HG02970 (cell line): Measurements from ENCODE around the gene POU3F4.
A peak's percentile ranks its signal among the peaks of the same experiment; 100 is the strongest.

Source experiments
- ATAC-seq: cut with Tn5 transposase; IDR thresholded peaks from one replicate; pipeline ENCODE4 v1.9.1; 2021; ENCODE audit warnings: mild to moderate bottlenecking, moderate library complexity, moderate number of reproducible peaks; ENCODE audit not compliant: unreplicated experiment, low FRiP score

Gene POU3F4

GRCh38 chrX:83508006-83508405 lies at the start of gene POU3F4:
Gene POU3F4 (plus strand): TSS chrX:83508290. CDS start chrX:83508325, 35 bp downstream.
- no peak for ATAC-seq

- peak; percentile 58 for ATAC-seq
These were observed 38.5 kb upstream of the POU3F4 start for GRCh38 chrX:83469551-83469950.

- ATAC-seq = no peak
These were observed 12.2 kb upstream of the POU3F4 start for GRCh38 chrX:83495898-83496297.

- no peak for ATAC-seq
These were observed 7.1 kb upstream of the POU3F4 start for GRCh38 chrX:83501003-83501402.

GRCh38 chrX:83501530-83501929 lies 6.6 kb upstream of the POU3F4 start:
- ATAC-seq = no peak

- ATAC-seq = no peak
These were observed 3.2 kb upstream of the POU3F4 start for GRCh38 chrX:83504721-83505479.

- no peak for ATAC-seq
These were observed 600 bp downstream of the POU3F4 start for GRCh38 chrX:83508526-83509253.

GRCh38 chrX:83509254-83509801 lies 1.2 kb downstream of the POU3F4 start:
- ATAC-seq = no peak

- ATAC-seq = no peak
These were observed 2.5 kb downstream of the POU3F4 start for GRCh38 chrX:83510510-83511062.

GRCh38 chrX:83511208-83511607 lies 3.1 kb downstream of the POU3F4 start:
- no peak for ATAC-seq

GRCh38 chrX:83512111-83512510 lies 4.0 kb downstream of the POU3F4 start:
- ATAC-seq = no peak

- ATAC-seq = no peak
These were observed 8.5 kb downstream of the POU3F4 start for GRCh38 chrX:83516597-83516996.

GRCh38 chrX:83521905-83522304 lies 13.8 kb downstream of the POU3F4 start:
- no peak for ATAC-seq

- no peak for ATAC-seq
These were observed 21.9 kb downstream of the POU3F4 start for GRCh38 chrX:83529950-83530349.

GRCh38 chrX:83535417-83536196 lies 27.5 kb downstream of the POU3F4 start:
- no peak for ATAC-seq
